GM12801 (cell line): Measurements from ENCODE around the gene TSPOAP1.

Experiments
- TF ChIP-seq, protein P1 (sequence below): IDR thresholded peaks from one replicate; pipeline ENCODE4 v1.5.1; 2011; ENCODE audit warnings: control low read depth; ENCODE audit not compliant: insufficient read length; ENCODE audit errors: extremely low read depth

TSPOAP1 gene

GRCh38 chr17:58358408-58359172 is 30.0 kb upstream of the TSPOAP1 start:
- TF ChIP-seq, protein P1, sequence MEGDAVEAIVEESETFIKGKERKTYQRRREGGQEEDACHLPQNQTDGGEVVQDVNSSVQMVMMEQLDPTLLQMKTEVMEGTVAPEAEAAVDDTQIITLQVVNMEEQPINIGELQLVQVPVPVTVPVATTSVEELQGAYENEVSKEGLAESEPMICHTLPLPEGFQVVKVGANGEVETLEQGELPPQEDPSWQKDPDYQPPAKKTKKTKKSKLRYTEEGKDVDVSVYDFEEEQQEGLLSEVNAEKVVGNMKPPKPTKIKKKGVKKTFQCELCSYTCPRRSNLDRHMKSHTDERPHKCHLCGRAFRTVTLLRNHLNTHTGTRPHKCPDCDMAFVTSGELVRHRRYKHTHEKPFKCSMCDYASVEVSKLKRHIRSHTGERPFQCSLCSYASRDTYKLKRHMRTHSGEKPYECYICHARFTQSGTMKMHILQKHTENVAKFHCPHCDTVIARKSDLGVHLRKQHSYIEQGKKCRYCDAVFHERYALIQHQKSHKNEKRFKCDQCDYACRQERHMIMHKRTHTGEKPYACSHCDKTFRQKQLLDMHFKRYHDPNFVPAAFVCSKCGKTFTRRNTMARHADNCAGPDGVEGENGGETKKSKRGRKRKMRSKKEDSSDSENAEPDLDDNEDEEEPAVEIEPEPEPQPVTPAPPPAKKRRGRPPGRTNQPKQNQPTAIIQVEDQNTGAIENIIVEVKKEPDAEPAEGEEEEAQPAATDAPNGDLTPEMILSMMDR = no peak

- TF ChIP-seq, protein P1 = no peak
Measured at GRCh38 chr17:58357312-58358297, 29.0 kb upstream of the TSPOAP1 start.

DNA sequence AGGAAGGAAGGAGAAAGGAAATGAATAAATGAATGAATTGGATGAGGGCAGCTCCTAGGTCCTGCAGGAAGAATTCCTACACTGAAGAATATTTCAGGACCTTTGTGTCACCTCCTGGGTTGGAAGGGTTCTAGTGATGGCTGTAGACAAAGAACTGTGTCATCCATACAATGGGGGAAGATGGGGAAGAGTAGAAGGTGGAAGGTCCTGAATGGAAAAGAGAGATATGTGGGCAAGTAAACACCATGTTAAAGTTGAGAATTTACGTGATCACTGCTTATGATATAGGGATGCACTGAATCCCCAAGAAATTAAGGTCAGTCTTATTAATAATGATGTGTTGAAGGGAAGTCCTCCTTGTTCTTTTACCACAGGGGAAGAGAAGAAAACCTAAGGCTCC is 27.6 kb upstream of the TSPOAP1 start:
- TF ChIP-seq, protein P1 = no peak

GRCh38 chr17:58354541-58355216 is 26.1 kb upstream of the TSPOAP1 start:
- TF ChIP-seq, protein P1 = no peak

DNA sequence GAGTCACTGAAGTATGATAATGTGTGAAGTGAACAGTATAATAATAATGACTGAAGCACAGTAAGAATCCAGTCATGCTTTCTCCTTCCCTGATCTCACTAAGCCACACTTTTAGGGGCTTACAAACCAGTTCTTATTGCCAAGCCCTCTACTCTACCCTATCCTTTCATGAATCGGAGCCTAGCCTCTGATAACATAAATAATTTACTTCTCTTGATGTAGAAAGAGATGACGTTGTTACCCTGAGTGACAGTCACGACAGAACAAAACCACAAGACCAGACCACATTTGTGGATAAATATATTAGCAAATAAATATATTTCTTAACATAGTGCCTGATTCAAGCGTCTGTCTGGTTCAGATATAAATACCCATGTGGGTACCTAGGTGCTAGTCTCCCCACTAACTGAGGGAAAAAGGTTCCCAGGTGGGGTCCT is 24.8 kb upstream of the TSPOAP1 start:
- TF ChIP-seq, protein P1 = no peak

DNA sequence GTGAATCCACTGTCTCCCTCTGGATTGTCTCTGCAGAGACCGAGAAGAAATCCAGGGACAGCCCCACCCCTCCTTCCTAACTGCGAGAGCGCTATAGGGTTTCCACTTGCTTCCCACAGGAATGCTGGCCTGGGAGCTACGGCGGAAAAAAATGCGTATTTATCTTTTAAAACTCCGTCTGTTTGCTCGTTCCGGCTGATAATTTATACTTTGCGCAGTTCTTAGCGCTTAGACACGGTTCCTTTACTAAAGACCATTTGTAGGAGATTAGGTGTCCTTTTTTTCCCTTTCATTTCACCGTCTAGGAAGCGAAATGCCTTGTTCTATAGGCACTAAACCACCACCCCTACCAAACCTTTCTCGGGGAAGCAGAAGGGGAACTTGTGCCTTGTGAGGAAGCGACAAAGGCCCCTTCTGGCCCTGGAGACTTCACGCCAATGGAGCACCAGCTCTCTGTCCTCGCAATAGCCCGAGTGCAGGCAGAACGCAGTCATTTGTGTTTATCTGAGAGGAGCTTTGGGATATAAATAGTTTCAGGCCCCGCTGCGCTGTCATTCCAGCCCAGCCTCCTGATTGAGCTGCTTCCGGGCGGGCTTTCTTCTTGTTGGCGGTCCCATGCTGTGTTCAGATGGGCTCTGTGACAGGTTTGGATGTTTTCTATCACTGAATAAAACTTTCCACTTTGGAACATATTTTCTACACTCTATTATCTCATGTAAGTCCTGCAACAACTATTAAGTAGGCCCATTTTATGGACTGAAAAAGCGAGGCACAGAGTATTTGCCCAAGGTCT is 24.2 kb upstream of the TSPOAP1 start:
- TF ChIP-seq, protein P1 = no peak
